Right atrium auricular region (tissue), 2 donors: Measurements from ENCODE around the gene CD8B. TPM values are rescaled to one million over a fixed set of nuclear protein-coding genes. Genes with fewer than 3 reads are reported as not detected.

ENCODE experiments used
- DNase-seq: peaks from one replicate; pipeline ENCODE4 v3.0.0-alpha.2; 2019; ENCODE audit warnings: low spot score
- H3K27ac ChIP-seq, 2 donors: fragments of 200-600 bp; sonication (generic); 1 replicate in 1 of 2; 2 replicates in 1 of 2; pipeline ENCODE4 v1.5.1; 2016 to 2019
- H3K27me3 ChIP-seq, 2 donors: fragments of 200-600 bp; sonication (generic); one replicate each; pipeline versions ENCODE4 v1.5.1 to v1.6.0; 2017 to 2019
- H3K36me3 ChIP-seq: fragments of 200-600 bp; sonication (generic); one replicate; pipeline ENCODE4 v1.5.1; 2016
- H3K4me1 ChIP-seq, 2 donors: fragments of 200-600 bp; sonication (generic); one replicate each; pipeline versions ENCODE4 v1.5.1 to v1.6.0; 2017 to 2019
- H3K4me3 ChIP-seq, 2 donors: fragments of 200-600 bp; sonication (generic); 1 replicate in 1 of 2; 2 replicates in 1 of 2; pipeline ENCODE4 v1.5.1; 2017 to 2019; ENCODE audit warnings: mild to moderate bottlenecking in 1 of 2, moderate library complexity in 1 of 2
- H3K9me3 ChIP-seq, 2 donors: fragments of 200-600 bp; sonication (generic); one replicate each; pipeline ENCODE4 v1.5.1; 2019
- CTCF ChIP-seq, 2 donors: fragments of 200-600 bp; sonication (generic); IDR thresholded peaks; one replicate each; pipeline ENCODE4 v1.5.1; 2019; ENCODE audit warnings: antibody characterized with exemption in 2 of 2
- total RNA-seq, 2 donors: library from RNA; depleted of rRNA; stranded (reverse); fragments of >200 nt; gene quantifications; one replicate each; pipeline ENCODE4 v1.1.0, GENCODE V29; 2016

The CD8B gene
- total RNA-seq, 2 donors from 2014 or later = 0.33 to 0.75 TPM

- TF ChIP-seq CTCF (IDR thresholded peaks at IDR 0.05) = no peak
- Histone ChIP-seq H3K36me3 (no peaks in the 10 kb centered on the region), H3K27ac (peak overlapping the region; percentile 57 to 58), H3K9me3 (no peaks in the 10 kb centered on the region), H3K4me3 (no peak overlapping the region), H3K27me3 (peaks cover 3 to 9% of the 10 kb centered on the region in 2 donors), H3K4me1 (peaks cover 0 to 35% of the 10 kb centered on the region in 2 donors)
- DNase-seq = no peak
Observed at GRCh38 chr2:86787736-86788135, 74.0 kb downstream of the CD8B start.

GRCh38 chr2:86786001-86786536 is 75.6 kb downstream of the CD8B start:
- no peaks in the 10 kb centered on the region for H3K9me3 ChIP-seq
- DNase-seq = no peak
- H3K27ac ChIP-seq = no peak overlapping the region
- H3K27me3 ChIP-seq = peaks cover 3 to 9% of the 10 kb centered on the region in 2 donors
- H3K4me3 ChIP-seq = no peak overlapping the region
- TF ChIP-seq CTCF (IDR thresholded peaks at IDR 0.05) = no peak
- peaks cover 0 to 32% of the 10 kb centered on the region in 2 donors for H3K4me1 ChIP-seq
- no peaks in the 10 kb centered on the region for H3K36me3 ChIP-seq

- Histone ChIP-seq H3K4me1 (peaks cover 0 to 26% of the 10 kb centered on the region in 2 donors), H3K27me3 (peaks cover 3 to 9% of the 10 kb centered on the region in 2 donors), H3K4me3 (no peak overlapping the region), H3K27ac (no peak overlapping the region), H3K9me3 (no peaks in the 10 kb centered on the region), H3K36me3 (no peaks in the 10 kb centered on the region)
- TF ChIP-seq CTCF (IDR thresholded peaks at IDR 0.05) = no peak
- DNase-seq = no peak
Observed at GRCh38 chr2:86785456-86785855, 76.2 kb downstream of the CD8B start.

DNA sequence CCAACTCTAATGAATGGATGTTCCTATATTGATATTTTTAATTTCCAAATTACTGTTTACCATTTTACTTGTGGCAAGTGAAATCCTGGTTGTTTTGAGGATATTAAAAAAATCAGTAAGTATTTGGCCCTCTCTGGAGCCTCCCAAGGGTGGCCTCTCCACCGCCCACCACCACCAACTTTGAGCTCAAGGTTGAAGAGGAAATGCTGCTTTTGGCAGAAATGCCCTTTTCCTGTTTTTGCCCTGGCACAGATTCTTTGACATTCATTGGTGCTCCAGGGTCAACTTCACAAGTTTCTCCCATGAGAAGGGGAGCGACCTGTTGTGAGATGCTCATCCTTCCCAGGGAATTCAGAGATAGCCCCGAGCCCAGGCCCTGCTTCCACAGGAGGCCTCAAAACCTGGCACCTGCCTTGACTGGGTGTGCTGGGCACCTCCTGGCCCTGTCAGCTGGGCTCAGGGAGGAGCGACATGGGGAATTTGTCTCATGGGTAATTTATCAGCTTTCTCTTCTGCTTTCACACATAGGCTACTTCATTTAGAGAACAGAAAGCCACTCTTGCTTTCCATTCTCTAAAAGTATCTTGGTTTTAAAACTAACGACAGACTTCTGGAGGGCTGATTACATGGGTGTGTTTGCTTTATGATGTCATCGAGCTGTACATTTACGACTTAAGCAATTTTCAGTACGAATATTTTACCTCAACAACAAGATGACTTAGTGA is 77.9 kb downstream of the CD8B start:
- H3K4me3 ChIP-seq = no peak overlapping the region
- H3K9me3 ChIP-seq = no peaks in the 10 kb centered on the region
- H3K27me3 ChIP-seq = no peaks in the 10 kb centered on the region
- no peak for DNase-seq
- no peak overlapping the region for H3K27ac ChIP-seq
- H3K4me1 ChIP-seq = peaks cover 0 to 22% of the 10 kb centered on the region in 2 donors
- H3K36me3 ChIP-seq = no peaks in the 10 kb centered on the region
- no peak for TF ChIP-seq CTCF (IDR thresholded peaks at IDR 0.05)

GRCh38 chr2:86782748-86783147 is 78.9 kb downstream of the CD8B start:
- no peak overlapping the region for H3K4me3 ChIP-seq
- TF ChIP-seq CTCF (IDR thresholded peaks at IDR 0.05) = no peak
- H3K27ac ChIP-seq = no peak overlapping the region
- H3K4me1 ChIP-seq = peaks cover 0 to 19% of the 10 kb centered on the region in 2 donors
- no peaks in the 10 kb centered on the region for H3K27me3 ChIP-seq
- no peaks in the 10 kb centered on the region for H3K9me3 ChIP-seq
- no peak for DNase-seq
- no peaks in the 10 kb centered on the region for H3K36me3 ChIP-seq
